Adrenal gland (tissue), 5 donors: Measurements from ENCODE around the gene MAPT.

Experiments
- POLR2A ChIP-seq, 2 donors: fragments of 450-650 bp; IDR thresholded peaks; one replicate each; pipeline ENCODE4 v1.6.1; 2017; ENCODE audit warnings: antibody characterized with exemption in 2 of 2, mild to moderate bottlenecking in 2 of 2, moderate library complexity in 1 of 2
- TF ChIP-seq, protein P1 (sequence below), 6 experiments: fragments of 450-650 bp in 4 of 6; fragments of 200-600 bp in 2 of 6; sonication (generic) in 1 of 6; IDR thresholded peaks; 1 replicate in 5 of 6; 2 replicates in 1 of 6; pipeline versions ENCODE4 v1.5.1 to v1.8.0; 2016 to 2021; ENCODE audit warnings: antibody characterized with exemption in 6 of 6, mild to moderate bottlenecking in 2 of 6, moderate library complexity in 1 of 6
- donor health status: DM: no; HTN: no; CAD: no.

DNA sequence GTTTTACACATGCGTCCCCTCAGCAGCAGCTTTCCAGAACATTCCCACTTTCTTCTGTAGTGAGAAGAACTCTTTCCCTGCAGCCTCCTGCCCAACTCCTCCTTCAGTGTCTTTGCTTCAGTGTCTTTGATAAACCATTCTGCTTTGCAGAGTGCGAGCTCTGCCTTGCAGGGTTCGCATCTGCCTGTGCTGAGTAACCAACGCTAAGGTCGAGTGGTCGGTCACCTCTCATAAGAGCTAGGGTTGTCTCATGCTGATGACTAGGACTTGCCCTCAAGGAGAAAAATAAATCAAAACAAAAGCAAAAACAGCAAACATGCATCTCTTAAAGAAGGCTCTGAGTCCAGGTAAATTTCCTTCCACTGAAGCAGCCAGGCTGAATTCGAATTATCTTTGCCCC lies 22.7 kb downstream of the MAPT start:
- TF ChIP-seq POLR2A (IDR thresholded peaks at IDR 0.05), result no peak
- TF ChIP-seq, protein P1, sequence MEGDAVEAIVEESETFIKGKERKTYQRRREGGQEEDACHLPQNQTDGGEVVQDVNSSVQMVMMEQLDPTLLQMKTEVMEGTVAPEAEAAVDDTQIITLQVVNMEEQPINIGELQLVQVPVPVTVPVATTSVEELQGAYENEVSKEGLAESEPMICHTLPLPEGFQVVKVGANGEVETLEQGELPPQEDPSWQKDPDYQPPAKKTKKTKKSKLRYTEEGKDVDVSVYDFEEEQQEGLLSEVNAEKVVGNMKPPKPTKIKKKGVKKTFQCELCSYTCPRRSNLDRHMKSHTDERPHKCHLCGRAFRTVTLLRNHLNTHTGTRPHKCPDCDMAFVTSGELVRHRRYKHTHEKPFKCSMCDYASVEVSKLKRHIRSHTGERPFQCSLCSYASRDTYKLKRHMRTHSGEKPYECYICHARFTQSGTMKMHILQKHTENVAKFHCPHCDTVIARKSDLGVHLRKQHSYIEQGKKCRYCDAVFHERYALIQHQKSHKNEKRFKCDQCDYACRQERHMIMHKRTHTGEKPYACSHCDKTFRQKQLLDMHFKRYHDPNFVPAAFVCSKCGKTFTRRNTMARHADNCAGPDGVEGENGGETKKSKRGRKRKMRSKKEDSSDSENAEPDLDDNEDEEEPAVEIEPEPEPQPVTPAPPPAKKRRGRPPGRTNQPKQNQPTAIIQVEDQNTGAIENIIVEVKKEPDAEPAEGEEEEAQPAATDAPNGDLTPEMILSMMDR (IDR thresholded peaks at IDR 0.05), result no peak
